GM19467 (cell line): ENCODE data around the gene ACTL7B.
"Not testable (repeated sequence)": the region's sequence is repeated elsewhere in the genome, so short reads cannot be mapped to it uniquely, and the experiment has no call there.

ENCODE experiments used
- ATAC-seq: cut with Tn5 transposase; IDR thresholded peaks from one replicate; pipeline ENCODE4 v1.9.1; 2021; ENCODE audit warnings: mild to moderate bottlenecking, moderate library complexity; ENCODE audit not compliant: unreplicated experiment

Gene ACTL7B, protein sequence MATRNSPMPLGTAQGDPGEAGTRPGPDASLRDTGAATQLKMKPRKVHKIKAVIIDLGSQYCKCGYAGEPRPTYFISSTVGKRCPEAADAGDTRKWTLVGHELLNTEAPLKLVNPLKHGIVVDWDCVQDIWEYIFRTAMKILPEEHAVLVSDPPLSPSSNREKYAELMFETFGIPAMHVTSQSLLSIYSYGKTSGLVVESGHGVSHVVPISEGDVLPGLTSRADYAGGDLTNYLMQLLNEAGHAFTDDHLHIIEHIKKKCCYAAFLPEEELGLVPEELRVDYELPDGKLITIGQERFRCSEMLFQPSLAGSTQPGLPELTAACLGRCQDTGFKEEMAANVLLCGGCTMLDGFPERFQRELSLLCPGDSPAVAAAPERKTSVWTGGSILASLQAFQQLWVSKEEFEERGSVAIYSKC

DNA sequence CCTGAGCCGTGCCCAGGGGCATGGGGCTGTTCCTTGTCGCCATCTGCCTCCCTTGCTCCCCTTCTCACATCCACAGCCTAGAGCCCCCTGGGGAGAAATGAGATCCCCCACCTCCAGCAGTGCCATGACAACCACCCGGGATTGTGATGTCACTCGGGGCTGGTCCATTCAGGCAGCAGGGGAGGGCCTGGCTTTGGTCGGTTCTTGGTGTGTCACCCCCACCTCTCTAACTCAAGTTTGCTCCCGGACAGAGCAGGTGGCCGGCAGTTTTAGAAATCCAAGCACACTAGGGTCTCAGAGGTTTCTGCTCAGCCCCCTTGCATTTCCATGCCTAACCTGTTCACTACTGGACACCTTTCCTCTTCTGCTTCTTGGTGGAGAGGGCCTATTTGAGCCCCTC is at the start of gene ACTL7B:
TSS of gene ACTL7B (minus strand) at position 99 of the 400 bp plus-strand sequence. CDS start at position 43, 56 bp downstream.
- ATAC-seq, result no peak

DNA sequence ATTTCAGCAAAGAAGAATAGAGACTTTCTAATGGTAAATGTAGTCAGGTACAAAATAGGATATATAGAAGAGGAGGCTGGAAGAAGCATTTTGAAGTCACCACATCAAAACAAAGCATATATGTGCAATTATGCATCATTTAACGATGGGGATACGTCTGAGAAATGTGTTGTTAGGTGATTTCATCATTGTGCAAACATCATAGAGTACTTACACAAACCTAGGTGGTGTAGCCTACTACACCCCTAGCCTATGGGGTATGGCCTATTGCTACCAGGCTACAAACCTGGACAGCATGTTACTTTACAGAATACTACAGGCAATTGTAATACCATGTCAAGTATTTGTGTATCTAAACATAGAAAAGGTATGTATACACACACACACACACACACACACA is 49.7 kb upstream of the ACTL7B start:
- no peak for ATAC-seq

DNA sequence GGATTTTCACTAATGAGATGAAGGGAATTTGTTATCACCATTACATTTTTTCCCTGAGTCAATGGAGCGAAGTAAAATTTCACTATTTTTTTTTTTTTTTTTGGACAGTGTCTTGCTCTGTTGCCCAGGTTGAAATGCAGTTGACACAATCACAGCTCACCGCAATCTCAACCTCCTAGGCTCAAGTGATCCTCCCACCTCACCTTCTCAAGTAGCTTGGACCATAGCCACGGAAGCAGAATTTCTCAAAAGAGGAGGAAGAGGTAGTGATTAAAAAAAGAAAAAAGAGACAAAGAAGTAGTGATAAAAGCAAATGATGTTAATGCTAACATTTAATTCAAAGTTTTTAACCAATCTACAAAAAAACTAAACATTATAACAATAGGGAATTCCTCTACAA is 48.4 kb upstream of the ACTL7B start:
- no peak for ATAC-seq

DNA sequence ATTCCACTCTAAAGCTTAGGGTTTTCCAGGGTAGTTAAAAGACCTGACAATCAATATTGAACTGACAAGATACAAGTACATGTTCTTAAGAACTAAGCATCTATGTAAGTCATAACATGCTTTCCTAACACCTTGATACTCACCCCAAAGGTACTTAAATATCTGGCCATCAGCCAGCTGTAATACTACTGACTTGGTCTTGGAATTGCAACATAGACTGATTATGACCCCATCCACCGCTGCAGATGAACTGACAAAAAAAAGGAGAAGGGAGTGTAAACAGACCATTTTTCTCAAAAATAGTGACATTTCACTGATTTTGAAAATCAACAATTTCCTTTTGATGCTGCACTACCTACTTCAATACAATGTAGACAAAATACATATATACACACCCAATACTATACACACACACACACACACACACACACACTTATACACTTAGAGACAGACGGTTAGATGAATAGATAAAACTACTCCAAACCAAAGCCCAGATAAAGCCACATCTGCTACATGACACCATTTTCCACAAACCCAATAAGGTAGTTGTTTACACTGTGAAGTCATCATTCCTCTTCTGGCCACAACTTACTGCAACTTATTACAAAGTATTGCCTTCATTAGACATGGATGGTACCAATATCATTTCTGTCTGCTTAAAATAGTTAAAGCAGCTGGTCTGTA is 47.8 kb upstream of the ACTL7B start:
- ATAC-seq, result no peak

DNA sequence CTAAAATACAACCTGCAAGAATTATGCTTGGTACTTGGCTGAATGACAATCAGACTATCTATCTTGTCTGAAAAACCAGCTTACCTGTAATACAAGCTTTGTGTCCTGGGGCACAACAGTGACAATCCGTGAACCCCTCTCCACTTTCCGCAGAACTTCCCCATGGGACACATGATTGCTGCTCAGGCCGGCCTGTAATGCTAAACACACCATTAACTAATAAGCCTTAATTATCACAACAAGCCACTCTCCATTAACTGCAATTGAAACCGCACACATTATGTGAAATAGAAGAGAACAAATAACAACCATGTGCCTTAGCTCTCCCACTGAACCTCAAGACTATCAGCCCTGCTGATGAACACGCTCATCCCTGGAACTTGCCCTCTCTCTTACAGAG is 44.4 kb upstream of the ACTL7B start:
- no peak for ATAC-seq

DNA sequence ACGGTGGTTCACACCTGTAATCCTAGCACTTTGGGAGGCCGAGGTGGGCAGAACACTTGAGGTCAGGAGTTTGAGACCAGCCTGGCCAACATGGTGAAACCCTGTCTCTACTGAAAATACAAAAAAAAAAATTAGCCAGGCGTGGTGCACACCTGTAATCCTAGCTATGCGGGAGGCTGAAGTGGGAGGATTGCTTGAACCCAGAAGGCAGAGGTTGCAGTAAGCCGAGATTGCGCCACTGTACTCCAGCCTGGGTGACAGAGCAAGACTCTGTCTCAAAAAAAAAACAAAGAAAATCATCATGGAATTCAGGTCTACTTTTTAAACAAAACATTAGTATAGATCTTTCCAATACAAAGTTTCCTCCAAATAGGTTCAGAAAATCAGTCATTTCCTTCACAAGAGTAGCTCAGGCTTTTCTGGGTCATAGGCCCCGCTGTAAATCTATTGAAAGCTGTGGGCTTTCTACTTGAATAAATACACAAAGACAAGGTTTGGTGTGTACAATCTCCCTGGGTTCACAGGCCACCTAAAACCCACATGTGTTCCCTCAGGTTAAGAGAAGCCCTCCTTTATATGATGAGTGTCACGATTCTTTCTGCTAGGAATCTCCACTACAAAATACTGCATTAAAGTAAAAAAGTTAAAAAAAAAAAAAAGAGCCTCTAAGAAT is 43.4 kb upstream of the ACTL7B start:
- not testable (repeated sequence) for ATAC-seq

DNA sequence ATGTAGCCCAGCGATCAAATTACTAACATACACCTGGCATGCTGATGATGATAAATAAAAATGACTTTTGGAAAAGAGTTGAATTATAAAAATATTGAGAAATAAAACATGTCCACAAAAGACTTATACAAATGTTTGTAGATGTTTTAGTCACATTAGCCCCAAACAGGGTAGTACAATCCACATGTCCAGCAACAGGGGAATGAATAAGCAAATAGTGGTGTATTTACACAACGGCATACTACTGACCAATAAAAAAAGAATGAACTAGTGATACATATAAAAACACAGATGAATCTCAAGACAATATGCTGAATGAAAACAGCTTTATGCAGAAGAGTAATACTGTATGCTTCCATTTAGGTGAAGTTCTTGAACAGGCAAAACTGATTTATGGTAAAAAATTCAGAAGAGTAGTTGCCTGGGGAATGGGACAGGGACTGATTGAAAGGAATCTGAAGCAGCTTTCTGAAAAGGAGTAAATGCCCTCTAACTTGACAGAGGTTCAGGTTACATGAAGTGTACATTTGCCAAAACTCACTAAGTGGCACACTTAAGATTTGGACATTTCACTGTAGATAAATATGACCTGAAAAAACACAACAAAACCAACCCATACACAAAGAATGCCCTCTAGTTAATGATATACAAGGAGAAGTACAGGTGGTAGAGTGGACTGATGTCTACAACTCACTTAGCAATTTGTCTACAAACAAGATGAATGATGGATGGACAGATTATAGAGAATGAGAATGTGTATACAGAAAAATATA is 41.7 kb upstream of the ACTL7B start:
- ATAC-seq, result no peak

DNA sequence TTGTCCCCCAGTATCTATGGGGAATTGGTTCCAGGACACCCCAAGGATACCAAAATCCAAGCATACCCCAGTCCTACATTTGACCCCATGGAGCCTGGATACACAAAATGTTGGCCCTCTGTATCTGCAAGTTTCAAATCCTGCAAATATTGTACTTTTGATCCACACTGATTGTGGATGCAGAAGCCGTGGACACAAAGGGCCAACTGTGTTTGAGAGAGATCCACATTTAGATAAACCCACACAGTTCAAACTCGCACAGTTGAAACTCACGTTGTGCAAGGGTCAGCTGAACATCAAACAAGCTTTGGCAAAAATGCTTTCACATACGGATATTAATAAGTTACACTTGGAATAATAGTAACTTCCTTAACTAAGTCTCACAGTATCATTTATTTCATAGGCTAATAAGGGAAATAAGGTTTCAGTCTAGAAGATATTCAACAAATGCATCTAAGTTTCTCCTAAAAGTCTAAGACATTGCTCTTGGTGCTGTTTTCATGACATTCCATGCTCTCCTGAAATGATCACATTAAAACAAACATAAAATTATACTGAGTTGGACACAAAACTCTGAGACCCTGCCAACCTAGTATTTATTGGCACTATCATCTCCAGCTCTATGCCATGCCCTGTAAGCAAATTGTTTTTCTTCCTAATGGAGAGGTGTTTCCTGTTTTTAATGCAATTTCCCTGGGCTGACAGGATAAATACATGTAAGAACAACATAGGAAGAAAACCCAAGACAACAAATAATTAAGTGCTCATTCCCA is 38.6 kb upstream of the ACTL7B start:
- ATAC-seq, result no peak

DNA sequence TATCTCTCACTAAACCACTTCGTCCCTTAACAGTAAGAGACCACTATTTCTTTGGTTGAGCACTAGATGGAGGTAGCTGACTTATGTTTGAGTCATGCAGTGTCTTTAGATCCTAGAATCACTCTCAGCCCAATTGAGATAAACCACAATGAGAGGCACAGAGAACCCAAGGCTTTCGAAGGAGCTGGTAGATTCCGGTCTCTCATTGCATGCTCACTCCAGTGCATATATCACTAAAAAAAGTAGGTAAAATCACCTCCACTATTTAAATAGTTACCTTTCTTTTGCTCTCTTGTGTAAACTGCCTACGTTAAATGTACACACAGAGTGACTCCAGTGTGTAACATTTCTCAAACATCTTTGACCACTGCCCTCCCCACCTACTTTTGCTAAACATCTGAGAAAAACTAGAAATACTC is 33.9 kb upstream of the ACTL7B start:
- no peak for ATAC-seq

DNA sequence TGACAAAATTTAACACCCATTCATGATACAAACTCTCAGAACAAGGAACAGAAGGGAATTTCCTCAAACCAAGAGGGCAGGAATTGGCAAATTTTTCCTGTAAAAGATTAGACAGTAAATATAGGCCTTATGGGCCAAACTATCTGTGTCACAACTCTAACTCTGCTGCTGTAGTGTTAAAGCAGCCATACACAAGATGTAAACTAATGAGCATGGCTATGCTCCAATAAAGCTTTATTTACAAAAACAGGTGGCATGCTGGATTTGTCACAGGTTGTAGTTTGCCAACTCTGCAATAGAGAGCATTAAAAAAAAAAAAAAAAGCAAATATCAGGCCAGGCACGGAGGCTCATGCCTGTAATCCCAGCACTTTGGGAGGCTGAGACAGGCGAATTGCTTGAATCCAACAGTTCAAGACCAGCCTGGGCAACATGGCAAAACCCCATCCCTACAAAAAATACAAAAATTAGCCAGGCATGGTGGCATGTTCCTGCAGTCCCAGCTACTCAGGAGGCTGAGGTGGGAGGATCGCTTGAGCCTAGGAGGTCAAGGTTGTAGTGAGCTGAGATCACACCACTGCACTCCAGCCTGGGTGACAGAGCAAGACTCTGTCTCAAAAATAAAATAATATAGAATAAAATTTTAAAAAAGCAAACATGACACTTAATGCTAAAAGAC is 30.9 kb upstream of the ACTL7B start:
- ATAC-seq, result not testable (repeated sequence)

DNA sequence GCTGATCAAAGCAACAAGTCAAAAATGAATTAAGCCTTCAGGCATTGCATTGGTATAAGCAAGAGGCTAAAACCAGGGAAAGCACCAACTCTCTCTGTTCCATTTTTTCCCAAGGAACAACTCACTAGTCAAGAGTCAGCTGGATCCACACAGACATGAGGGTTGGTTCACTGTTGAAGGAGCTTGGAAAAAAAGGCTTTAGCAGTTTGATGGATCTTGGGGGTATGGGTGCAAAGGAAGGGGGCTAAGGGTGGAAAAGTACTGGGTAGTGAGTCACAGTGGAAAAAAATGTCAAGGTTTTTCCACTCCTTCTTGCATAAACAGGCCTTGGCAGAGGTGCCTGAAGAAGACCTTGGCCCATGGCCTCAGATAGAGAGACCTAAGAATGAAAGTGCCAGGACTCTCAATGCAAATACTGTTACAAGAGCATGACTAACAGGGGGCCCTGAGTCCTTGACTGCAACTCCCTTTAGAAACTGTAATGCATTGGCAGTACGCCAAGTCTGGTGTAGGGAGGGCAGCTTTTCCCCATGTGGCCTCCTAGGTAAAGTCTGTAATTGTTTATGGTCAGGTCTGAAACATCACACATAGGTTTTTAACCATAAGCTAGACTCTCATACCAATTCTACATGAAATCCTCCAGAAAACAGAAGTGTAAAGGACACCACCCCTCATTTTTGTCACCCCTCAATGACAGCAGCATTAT is 30.0 kb upstream of the ACTL7B start:
- ATAC-seq, result peak; percentile 98

DNA sequence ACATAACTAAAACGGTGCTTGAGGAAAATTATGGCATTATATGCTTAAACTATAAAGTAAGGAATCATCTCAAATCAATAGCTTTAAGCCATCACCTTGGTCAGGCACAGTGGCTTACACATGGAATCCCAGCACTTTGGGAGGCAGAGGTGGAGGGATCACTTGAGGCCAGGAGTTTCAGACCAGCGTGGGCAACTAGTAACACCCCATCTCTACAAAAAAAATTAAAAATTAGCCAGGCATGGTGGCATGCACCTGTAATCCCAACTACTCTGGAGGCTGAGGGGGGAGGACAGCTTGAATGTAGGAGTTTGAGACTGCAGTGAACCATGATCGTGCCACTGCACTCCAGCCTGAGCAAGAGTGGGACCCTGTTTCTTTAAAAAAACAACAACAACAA is 28.9 kb upstream of the ACTL7B start:
- no peak for ATAC-seq

DNA sequence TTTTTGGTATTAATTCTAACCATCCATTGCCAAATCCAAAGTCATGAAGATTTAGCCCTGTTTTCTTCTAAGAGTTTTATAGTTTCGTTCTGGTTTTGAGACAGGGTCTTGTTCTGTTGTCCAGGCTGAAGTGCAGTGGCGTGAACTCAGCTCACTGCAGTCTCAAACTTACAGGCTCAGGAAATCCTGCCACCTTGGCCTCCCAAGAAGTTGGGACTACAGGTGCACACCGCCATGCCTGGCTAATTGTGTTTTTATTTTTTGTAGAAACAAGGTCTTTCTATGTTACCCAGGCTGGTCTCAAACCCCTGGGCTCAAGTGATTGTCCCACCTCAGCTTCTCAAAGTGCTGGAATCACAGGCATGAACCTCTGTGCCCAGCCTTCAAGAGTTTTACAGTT is 27.3 kb upstream of the ACTL7B start:
- no peak for ATAC-seq

DNA sequence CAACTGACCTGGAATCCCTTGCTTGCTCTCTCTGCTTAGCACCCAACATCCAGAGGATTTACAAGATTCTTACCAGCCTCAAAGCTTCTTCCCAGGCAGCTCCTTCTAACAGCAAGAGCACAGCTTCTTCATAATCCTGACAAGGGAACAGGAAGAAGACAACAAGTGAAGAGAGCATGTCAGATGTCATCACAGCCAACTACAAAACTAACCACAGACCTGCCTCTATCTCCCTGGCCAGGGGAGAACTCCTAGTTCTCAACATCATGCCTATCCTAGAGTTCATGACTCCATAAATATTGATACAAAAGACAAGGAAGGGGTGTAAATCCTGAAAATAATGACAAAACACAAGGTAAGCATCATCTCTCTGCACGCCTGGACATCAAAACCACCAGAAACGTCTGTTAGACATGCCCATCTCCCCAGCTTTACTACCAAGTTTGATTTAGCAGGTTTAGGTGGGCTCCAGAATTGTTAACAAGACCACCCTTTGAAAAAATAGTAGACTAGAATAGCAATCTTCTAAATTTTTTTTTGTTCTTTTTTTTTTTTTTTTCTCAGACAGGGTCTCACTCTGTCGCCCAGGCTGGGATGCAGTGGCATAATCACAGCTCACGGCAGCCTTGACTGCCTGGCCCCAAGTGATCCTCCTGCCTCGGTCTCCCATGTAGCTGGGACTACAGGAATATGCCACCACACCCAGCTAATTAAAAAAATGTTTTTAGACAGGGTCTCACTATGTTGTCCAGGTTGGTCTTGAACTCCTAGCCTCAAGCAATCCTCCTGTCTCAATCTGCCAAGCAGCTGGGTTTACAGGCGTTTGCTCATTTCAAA is 26.5 kb upstream of the ACTL7B start:
- no peak for ATAC-seq

DNA sequence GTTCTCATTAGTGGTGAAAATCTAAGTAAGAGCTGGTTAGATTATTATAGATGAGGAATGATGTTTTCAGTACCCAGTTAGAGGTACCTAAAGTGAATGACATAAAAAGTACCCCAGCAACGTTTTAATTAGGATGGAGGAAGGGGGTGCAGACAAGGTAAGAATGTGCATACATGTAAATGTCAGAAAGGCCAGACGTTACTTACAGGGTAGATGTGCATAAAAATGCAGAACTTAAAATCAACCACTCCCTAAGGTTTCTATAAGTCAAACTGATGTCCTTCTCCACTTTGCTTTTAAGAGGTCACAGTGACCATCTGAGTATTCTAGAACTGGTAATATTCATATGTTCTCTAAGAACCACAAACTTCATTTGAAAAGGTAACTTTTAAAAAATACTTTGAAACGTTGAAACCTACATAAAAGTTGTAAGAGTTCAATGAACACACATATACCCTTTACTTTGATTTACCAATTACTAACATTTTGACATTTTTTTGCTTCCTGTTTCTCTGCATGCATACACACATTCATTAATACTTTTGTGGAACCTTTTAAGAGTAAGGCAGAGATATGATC is 25.0 kb upstream of the ACTL7B start:
- ATAC-seq, result no peak

DNA sequence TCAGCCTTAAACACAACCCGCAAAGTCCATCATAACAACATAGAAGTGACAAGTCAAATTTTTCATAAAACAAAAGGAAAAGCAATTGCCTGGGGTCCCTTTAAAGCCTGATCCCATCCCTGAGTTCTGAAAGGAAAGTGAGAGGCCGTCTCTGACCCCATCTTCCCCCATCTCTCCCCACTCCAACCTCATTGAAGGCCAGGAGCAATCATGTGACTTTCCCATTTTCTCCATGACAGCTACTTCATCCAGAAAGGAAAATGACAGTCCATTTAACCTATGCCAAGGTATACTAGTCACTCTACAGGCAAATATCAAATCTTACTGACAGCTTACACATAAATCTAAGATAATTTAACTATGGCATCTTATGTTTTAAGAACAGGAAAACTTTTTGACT is 21.7 kb upstream of the ACTL7B start:
- ATAC-seq, result no peak

DNA sequence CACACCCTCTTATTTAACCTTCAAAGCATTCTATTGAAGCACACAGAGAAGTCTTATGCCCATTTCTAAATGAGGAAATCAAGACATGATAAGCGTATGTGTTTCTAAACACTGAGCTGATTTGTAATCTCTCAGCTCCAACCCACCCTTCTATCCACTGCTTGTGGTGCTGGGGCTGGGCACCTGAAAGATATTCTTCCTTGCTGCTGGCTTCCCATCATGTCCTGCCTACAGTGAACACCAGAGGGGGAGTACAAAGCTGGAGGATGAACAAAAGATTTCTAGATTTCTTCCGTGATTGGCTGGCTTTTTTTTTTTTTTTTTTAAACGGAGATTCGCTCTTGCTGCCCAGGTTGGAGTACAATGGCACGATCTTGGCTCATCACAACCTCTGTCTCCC is 20.6 kb upstream of the ACTL7B start:
- ATAC-seq, result no peak
